Muscle layer of duodenum (tissue), 2 donors: Measurements from ENCODE around the gene COBL.

Experiments
- H3K27ac ChIP-seq: one replicate; pipeline ENCODE4 v1.7.0; 2013; ENCODE audit warnings: mild to moderate bottlenecking, low read length
- H3K27me3 ChIP-seq: one replicate; pipeline ENCODE4 v1.7.0; 2013; ENCODE audit warnings: low read depth, mild to moderate bottlenecking, control low read depth, low read length
- H3K36me3 ChIP-seq, 2 donors: one replicate each; pipeline ENCODE4 v1.7.0; 2013; ENCODE audit warnings: low read length in 2 of 2, control low read depth in 1 of 2, mild to moderate bottlenecking in 1 of 2; ENCODE audit not compliant: insufficient read depth in 2 of 2, control insufficient read depth in 1 of 2
- H3K4me1 ChIP-seq, 2 donors: one replicate each; pipeline ENCODE4 v1.7.0; 2013; ENCODE audit warnings: low read length in 2 of 2, mild to moderate bottlenecking in 2 of 2, control low read depth in 1 of 2, moderate library complexity in 1 of 2; ENCODE audit not compliant: insufficient read depth in 2 of 2, control insufficient read depth in 1 of 2
- H3K4me3 ChIP-seq, 2 donors: one replicate each; pipeline ENCODE4 v1.7.0; 2013; ENCODE audit warnings: low read length in 2 of 2, low read depth in 1 of 2, mild to moderate bottlenecking in 1 of 2
- H3K9me3 ChIP-seq, 2 donors: one replicate each; pipeline ENCODE4 v1.7.0; 2013; ENCODE audit warnings: low read length in 2 of 2, control low read depth in 1 of 2, mild to moderate bottlenecking in 1 of 2; ENCODE audit not compliant: control insufficient read depth in 1 of 2
- donor health status: healthy.

The COBL gene

DNA sequence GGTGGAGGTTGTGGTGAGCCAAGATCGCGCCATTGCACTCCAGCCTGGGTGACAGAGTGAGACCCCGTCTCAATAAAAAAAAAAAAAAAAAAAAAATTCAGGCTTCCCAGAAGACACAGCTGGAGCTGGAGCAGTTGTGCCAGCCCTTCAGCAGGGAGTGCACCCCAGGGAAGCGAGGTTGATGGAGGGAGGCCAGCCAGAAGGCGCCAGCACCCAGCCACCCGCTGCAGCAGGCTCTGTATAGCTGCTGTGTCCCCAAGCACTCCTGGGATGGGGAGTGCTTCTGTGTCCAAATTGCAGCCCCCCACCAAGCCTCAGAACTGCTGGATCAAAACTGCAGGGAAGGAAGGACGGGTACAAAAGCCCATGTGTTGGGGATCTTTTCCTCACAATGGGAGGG lies 47.8 kb downstream of the COBL start:
- H3K36me3 ChIP-seq: no peaks in the 10 kb centered on the region
- no peak overlapping the region for H3K27ac ChIP-seq
- no peaks in the 10 kb centered on the region for H3K4me1 ChIP-seq
- no peaks in the 10 kb centered on the region for H3K27me3 ChIP-seq
- no peak overlapping the region for H3K4me3 ChIP-seq
- H3K9me3 ChIP-seq: no peaks in the 10 kb centered on the region

GRCh38 chr7:51267169-51267568 lies 49.4 kb downstream of the COBL start:
- H3K4me3 ChIP-seq: no peak overlapping the region
- H3K9me3 ChIP-seq: no peaks in the 10 kb centered on the region
- no peaks in the 10 kb centered on the region for H3K36me3 ChIP-seq
- no peak overlapping the region for H3K27ac ChIP-seq
- peaks cover 0 to 5% of the 10 kb centered on the region in 2 donors for H3K4me1 ChIP-seq
- H3K27me3 ChIP-seq: no peaks in the 10 kb centered on the region

- Histone ChIP-seq H3K4me3 (no peak overlapping the region), H3K27ac (no peak overlapping the region), H3K27me3 (no peaks in the 10 kb centered on the region), H3K4me1 (peaks cover 0 to 5% of the 10 kb centered on the region in 2 donors), H3K9me3 (no peaks in the 10 kb centered on the region), H3K36me3 (no peaks in the 10 kb centered on the region)
These were observed 51.3 kb downstream of the COBL start for GRCh38 chr7:51265066-51265907.

- Histone ChIP-seq H3K27me3 (no peaks in the 10 kb centered on the region), H3K4me3 (no peak overlapping the region), H3K4me1 (peaks cover 0 to 5% of the 10 kb centered on the region in 2 donors), H3K36me3 (no peaks in the 10 kb centered on the region), H3K27ac (no peak overlapping the region), H3K9me3 (no peaks in the 10 kb centered on the region)
These were observed 52.8 kb downstream of the COBL start for GRCh38 chr7:51263631-51264484.

DNA sequence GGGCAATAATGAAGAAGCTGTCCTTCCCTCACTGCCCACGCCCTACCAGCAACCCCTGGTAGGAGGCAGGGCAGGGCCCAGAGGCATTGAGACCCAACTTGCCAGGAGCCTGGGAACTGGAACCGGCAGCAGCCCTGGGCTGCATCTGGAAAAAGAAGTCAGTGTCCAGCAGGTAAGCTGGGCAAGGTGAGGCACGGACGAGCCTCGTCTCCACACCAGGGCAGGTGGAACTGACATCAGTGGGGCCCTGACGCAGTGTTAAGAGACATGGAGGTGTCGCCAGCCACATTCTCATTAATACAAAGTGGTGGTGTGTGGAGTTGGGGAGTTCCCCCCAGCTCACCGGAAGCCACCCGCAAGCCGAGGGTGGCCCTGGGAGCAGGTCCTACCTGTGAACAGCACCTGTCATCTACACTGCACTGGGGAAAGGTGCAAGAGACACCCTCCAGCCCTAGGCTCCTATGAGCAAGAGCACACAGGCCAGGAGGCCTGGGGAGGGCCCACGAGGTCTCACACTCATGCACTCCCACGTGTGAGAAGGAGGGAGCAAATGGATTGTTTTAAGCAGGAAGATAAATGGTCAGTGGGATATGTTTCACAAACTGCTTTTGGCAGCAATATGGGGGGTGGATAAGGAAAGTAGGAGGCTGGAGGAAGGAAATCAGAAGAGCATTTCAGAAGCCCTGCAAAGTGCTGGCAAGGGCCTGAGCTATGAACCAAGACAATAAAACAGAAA lies 53.6 kb downstream of the COBL start:
- H3K27me3 ChIP-seq: no peaks in the 10 kb centered on the region
- peaks cover 0 to 5% of the 10 kb centered on the region in 2 donors for H3K4me1 ChIP-seq
- no peaks in the 10 kb centered on the region for H3K9me3 ChIP-seq
- no peak overlapping the region for H3K4me3 ChIP-seq
- no peak overlapping the region for H3K27ac ChIP-seq
- no peaks in the 10 kb centered on the region for H3K36me3 ChIP-seq

DNA sequence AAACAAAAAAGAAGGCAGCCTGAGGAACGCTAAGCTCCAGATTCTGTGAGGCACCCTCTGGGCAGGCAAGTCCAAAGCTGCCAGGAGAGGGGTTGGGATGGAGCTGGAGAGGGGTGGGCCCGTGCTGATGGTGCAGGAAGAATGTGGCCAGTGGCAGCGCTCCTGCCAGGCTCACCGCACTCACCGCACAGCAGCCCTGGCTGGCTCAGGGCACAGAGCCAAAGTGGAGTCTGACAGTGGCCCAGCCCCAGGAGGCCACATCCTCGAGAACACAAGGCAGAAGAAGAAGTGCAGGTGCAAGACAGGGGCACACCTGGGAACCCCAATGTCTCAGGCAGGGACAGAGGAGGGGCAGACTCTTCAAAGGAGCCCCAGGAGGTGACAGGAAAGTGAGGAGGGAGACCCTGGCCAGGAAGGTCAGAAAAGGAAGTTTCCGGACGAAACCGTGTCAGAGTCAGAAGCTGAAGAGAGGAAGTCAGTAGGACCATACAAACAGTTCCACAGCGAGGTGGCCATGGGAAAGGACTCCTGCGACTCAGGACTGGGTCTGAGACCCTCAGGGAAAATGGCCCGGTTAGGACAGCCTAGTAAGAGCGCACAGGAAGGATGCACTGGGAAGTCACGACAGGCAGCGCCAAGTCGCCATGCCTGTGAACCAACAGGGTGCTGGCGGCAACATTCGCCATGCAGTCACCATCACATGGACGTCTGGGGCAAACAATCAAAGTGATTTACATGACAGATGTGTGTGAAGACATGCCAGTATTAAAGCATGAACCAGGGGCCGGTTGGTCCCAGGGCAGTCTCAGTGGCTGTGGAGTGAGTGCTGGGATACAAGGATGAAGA lies 54.4 kb downstream of the COBL start:
- no peak overlapping the region for H3K4me3 ChIP-seq
- no peaks in the 10 kb centered on the region for H3K27me3 ChIP-seq
- no peaks in the 10 kb centered on the region for H3K36me3 ChIP-seq
- peaks cover 0 to 5% of the 10 kb centered on the region in 2 donors for H3K4me1 ChIP-seq
- no peaks in the 10 kb centered on the region for H3K9me3 ChIP-seq
- H3K27ac ChIP-seq: no peak overlapping the region

DNA sequence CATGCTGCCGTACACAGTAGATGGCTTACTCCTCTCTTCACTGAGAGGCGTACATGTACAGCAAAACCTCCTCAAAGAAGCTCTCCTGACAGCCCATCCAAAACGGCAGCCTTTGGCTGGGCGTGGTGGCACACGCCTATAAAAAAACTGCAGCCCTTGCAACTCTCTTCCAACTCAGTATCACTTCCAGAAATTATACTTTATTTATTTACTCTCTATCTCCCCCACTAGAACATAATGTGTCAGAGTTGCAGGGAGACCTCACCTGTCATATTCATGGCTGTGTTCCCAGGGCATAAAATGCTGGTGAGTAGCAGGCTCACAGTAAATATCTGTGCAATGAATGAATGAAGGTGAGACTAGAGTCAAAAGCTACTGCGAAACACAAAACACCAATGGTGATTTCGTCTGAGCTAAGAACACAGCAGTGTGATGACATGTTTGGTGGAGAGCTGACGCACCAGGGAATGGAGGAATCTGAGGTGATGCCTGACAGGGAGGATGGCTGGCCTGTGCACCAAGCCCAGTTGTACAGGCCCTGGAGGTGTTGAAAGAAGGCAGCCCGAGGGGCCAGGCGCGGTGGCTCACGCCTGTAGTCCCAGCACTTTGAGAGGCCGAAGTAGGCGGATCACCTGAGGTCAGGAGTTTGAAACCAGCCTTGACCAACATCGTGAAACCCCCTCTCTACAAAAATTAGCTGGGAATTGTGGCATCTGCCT lies 55.3 kb downstream of the COBL start:
- no peak overlapping the region for H3K4me3 ChIP-seq
- H3K27ac ChIP-seq: no peak overlapping the region
- H3K27me3 ChIP-seq: no peaks in the 10 kb centered on the region
- H3K4me1 ChIP-seq: peaks cover 0 to 5% of the 10 kb centered on the region in 2 donors
- H3K9me3 ChIP-seq: no peaks in the 10 kb centered on the region
- no peaks in the 10 kb centered on the region for H3K36me3 ChIP-seq

- Histone ChIP-seq H3K9me3 (no peaks in the 10 kb centered on the region), H3K27me3 (no peaks in the 10 kb centered on the region), H3K27ac (no peak overlapping the region), H3K4me1 (peaks cover 0 to 5% of the 10 kb centered on the region in 2 donors), H3K36me3 (no peaks in the 10 kb centered on the region), H3K4me3 (no peak overlapping the region)
These were observed 56.1 kb downstream of the COBL start for GRCh38 chr7:51260516-51260915.

- Histone ChIP-seq H3K27ac (no peak overlapping the region), H3K4me3 (no peak overlapping the region), H3K4me1 (peaks cover 0 to 5% of the 10 kb centered on the region in 2 donors), H3K27me3 (no peaks in the 10 kb centered on the region), H3K36me3 (no peaks in the 10 kb centered on the region), H3K9me3 (no peaks in the 10 kb centered on the region)
These were observed 56.8 kb downstream of the COBL start for GRCh38 chr7:51259766-51260165.

DNA sequence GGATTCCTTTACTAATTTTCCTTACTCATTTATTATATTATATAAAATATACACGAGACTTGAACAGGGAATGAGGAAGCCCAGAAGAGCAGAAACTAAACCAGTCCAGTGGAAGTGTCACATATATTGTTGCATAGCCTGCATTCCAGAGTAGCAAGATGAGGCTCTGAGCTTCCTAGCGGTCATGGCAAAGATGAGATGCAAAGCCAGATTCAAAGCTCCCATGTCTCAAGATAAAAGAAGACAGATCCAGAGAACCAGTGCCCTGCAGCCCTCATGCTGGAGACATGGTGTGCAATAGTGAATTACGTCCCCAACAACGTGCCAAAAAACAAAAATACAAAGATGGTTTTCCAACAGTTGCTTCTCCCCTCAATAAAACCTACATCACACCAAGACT lies 59.7 kb downstream of the COBL start:
- Histone ChIP-seq H3K36me3 (no peaks in the 10 kb centered on the region), H3K27me3 (no peaks in the 10 kb centered on the region), H3K4me3 (no peak overlapping the region), H3K9me3 (no peaks in the 10 kb centered on the region), H3K4me1 (no peaks in the 10 kb centered on the region), H3K27ac (no peak overlapping the region)
